Smooth muscle cell of bladder (primary cell): ENCODE data around the gene NBPF19. TPM values are rescaled to one million over a fixed set of nuclear protein-coding genes. Genes with fewer than 3 reads are reported as not detected.

Experiments
- total RNA-seq: library from RNA; depleted of rRNA; stranded (reverse); fragments of >200 nt; gene quantifications from 2 replicates; pipeline ENCODE4 v1.2.3, GENCODE V29; 2014

The NBPF19 gene, protein sequence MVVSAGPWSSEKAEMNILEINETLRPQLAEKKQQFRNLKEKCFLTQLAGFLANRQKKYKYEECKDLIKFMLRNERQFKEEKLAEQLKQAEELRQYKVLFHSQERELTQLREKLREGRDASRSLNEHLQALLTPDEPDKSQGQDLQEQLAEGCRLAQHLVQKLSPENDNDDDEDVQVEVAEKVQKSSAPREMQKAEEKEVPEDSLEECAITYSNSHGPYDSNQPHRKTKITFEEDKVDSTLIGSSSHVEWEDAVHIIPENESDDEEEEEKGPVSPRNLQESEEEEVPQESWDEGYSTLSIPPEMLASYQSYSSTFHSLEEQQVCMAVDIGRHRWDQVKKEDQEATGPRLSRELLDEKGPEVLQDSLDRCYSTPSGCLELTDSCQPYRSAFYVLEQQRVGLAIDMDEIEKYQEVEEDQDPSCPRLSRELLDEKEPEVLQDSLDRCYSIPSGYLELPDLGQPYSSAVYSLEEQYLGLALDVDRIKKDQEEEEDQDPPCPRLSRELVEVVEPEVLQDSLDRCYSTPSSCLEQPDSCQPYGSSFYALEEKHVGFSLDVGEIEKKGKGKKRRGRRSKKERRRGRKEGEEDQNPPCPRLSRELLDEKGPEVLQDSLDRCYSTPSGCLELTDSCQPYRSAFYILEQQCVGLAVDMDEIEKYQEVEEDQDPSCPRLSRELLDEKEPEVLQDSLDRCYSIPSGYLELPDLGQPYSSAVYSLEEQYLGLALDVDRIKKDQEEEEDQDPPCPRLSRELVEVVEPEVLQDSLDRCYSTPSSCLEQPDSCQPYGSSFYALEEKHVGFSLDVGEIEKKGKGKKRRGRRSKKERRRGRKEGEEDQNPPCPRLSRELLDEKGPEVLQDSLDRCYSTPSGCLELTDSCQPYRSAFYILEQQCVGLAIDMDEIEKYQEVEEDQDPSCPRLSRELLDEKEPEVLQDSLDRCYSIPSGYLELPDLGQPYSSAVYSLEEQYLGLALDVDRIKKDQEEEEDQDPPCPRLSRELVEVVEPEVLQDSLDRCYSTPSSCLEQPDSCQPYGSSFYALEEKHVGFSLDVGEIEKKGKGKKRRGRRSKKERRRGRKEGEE (N-terminal part only)
- total RNA-seq: 14.2 and 19.3 TPM in 2 replicates

DNA sequence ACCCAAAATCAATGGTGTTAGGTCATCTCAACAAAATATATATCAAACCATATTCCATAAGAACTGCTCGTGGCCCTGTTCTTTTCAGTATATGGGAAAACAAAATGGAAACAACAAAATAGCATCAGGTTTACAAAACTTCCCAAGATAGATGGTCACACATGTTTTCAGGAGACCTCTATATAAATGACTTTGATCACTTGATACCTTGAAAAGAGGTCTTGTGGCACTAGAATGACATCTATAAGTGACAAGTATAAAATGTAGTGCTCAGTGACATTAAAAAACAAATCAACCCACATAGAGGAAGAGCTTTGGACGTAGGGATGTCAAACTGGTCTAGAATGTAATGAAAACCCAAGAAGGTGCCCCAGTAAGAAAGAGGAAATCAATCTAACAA, at the start of gene NBPF19:
Gene NBPF19 (plus strand): TSS at position 301 of the 400 bp plus-strand sequence. CDS start 888 bp downstream, outside the sequence.

Other genes starting within 250 kb of the NBPF19 start
- gene PPIAL4C, start 108.8 kb downstream of the NBPF19 start, total RNA-seq: not detected in 2 replicates